Stimulated activated naive B cell treated with anti-CD40 and anti-IgM and Interleukin-4, amounts not matched to agents 10 μg/mL and 1 μg/mL and 100 μg/mL, for 72 hours (primary cell): Measurements from ENCODE around the gene HBM.
A peak's percentile ranks its signal among the peaks of the same experiment; 100 is the strongest.
"Not testable (repeated sequence)": the region's sequence is repeated elsewhere in the genome, so short reads cannot be mapped to it uniquely, and the experiment has no call there.

Experiments
- ATAC-seq, 2 donors: fragments of 150-1000 bp; cut with Tn5 transposase; replicated peaks; 2 replicates each; pipeline ENCODE4 v1.10.0; 2021; ENCODE audit warnings: moderate library complexity in 1 of 2
- DNase-seq: peaks from one replicate; pipeline ENCODE4 v3.0.0; 2021
- H3K27ac Mint-ChIP-seq: one replicate; pipeline ENCODE4 v1.8.0; 2022; ENCODE audit warnings: mild to moderate bottlenecking, mixed read lengths
- H3K27me3 Mint-ChIP-seq, 2 donors: one replicate each; pipeline ENCODE4 v1.8.0; 2022; ENCODE audit warnings: mixed read lengths in 2 of 2
- H3K36me3 Mint-ChIP-seq, 2 donors: one replicate each; pipeline ENCODE4 v1.8.0; 2022; ENCODE audit warnings: mixed read lengths in 2 of 2, mild to moderate bottlenecking in 1 of 2
- H3K4me1 Mint-ChIP-seq, 2 donors: one replicate each; pipeline ENCODE4 v1.8.0; 2022; ENCODE audit warnings: mixed read lengths in 2 of 2, mild to moderate bottlenecking in 1 of 2
- H3K4me3 Mint-ChIP-seq, 2 donors: one replicate each; pipeline ENCODE4 v1.8.0; 2022; ENCODE audit warnings: mild to moderate bottlenecking in 2 of 2, mixed read lengths in 2 of 2, moderate library complexity in 1 of 2
- H3K9me3 Mint-ChIP-seq, 2 donors: one replicate each; pipeline ENCODE4 v1.8.0; 2022; ENCODE audit warnings: mixed read lengths in 2 of 2, mild to moderate bottlenecking in 1 of 2

The HBM gene

DNA sequence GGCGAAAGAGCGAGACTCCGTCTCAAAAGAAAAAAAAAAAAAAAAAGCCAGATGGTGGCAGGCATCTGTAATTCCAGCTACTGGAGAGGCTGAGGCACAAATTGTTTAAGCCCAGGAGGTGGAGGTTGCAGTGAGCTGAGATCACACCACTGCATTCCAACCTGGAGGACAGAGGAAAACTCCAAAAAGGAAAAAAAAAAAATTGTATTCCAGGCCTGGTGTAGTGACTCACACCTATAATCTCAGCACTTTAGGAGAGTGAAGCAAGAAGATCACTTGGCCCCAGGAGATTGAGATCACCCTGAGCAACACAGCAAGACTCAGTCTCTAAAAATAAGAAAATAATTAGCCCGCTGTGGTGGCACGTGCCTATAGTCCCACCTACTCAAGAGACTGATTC lies 34.6 kb downstream of the HBM start:
- DNase-seq, result no peak
- ATAC-seq, result no peak
- H3K4me1 Mint-ChIP-seq, result no peaks in the 10 kb centered on the region
- peaks cover 20 to 32% of the 10 kb centered on the region in 2 donors for H3K36me3 Mint-ChIP-seq
- H3K4me3 Mint-ChIP-seq, result no peak overlapping the region
- no peak overlapping the region for H3K27ac Mint-ChIP-seq
- no peaks in the 10 kb centered on the region for H3K9me3 Mint-ChIP-seq
- no peaks in the 10 kb centered on the region for H3K27me3 Mint-ChIP-seq

DNA sequence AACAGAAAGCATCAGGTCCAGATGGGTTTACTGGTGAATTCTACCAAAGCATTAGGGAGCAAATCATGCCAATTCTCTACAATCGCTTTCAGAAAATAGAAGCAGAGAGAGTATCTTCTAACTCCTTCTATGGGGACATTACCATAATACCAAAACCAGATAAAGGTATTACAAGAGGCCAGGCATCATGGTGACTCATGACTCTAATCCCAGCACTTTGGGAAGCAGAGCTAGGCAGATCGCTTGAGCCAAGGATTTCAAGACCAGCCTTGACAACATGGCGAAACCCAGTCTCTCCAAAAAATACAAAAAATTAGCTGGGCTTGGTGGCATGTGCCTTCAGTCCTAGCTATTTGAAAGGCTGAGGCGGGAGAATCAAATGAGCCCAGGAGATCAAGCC lies 37.5 kb downstream of the HBM start:
- Mint-ChIP-seq H3K27me3 (no peaks in the 10 kb centered on the region), H3K4me3 (no peak overlapping the region), H3K4me1 (no peaks in the 10 kb centered on the region), H3K9me3 (no peaks in the 10 kb centered on the region), H3K36me3 (peaks cover 25 to 36% of the 10 kb centered on the region in 2 donors), H3K27ac (no peak overlapping the region)
- no peak for DNase-seq
- no peak for ATAC-seq

DNA sequence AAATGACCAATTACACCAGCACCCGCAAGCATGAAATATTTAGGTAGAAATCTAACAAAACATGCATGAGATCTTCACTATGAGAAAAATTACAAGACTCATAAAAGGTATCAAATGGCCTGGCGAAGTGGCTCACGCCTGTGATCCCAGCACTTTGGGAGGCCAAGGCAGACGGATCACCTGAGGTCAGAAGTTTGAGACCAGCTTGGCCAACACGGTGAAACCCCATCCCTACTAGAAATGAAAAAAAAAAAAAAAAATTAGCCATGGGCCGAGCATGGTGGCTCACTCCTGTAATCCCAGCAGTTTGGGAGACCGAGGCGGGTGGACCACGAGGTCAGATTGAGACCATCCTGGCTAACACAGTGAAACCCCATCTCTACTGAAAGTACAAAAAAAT lies 38.3 kb downstream of the HBM start:
- H3K27ac Mint-ChIP-seq, H3K27me3 Mint-ChIP-seq, H3K4me1 Mint-ChIP-seq, DNase-seq, ATAC-seq, H3K9me3 Mint-ChIP-seq, H3K4me3 Mint-ChIP-seq: not testable (repeated sequence)
- peaks cover 28 to 36% of the 10 kb centered on the region in 2 donors for H3K36me3 Mint-ChIP-seq

DNA sequence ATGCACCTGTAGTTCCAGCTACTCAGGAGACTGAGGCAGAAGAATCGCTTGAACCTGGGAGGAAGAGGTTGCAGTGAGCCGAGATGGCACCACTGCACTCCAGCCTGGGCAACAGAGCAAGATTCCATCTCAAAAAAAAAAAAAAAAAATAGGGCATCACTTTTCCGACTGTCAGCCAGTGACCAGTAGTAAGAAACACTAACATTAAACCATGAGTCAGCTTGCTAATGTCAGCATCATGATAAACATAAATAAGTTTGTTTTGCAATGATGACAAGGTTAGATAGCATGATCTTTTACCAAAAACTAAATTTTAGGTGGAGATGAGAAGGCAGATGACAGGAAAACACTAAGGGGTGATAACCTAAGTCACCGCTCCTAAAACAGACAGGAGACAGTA lies 43.6 kb downstream of the HBM start:
- Mint-ChIP-seq H3K4me1 (peaks cover 9 to 12% of the 10 kb centered on the region in 2 donors), H3K36me3 (peaks cover 17 to 34% of the 10 kb centered on the region in 2 donors)
- not testable (repeated sequence) for ATAC-seq, H3K27ac Mint-ChIP-seq, H3K9me3 Mint-ChIP-seq, DNase-seq, H3K27me3 Mint-ChIP-seq, H3K4me3 Mint-ChIP-seq

DNA sequence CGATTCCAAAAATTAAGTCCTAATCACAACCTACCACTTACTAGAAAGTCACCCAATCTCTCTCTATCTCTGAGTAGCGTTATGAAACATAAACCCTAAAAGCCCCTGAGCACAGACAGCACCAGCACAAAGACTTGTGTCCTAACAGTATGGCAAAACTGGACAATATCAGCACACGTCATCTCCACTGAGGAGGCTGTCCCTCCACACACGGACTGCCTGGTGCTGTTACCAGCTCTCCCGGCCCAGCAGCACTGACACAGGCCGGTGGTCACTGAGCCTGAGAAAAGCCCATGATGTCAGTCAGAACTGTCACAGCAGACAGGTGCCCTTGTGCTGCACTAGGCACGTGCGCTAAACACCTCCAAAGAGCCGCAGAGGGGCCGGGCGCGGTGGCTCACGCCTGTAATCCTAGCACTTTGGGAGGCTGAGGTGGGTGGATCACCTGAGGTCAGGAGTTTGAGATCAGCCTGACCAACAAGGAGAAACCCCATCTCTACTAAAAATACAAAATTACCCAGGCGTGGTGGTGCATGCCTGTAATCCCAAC lies 45.9 kb downstream of the HBM start:
- H3K9me3 Mint-ChIP-seq, H3K27me3 Mint-ChIP-seq, DNase-seq, ATAC-seq, H3K4me3 Mint-ChIP-seq: not testable (repeated sequence)
- Mint-ChIP-seq H3K4me1 (peaks cover 9 to 15% of the 10 kb centered on the region in 2 donors), H3K27ac (peak overlapping the region; percentile 31), H3K36me3 (peaks cover 13 to 35% of the 10 kb centered on the region in 2 donors)

DNA sequence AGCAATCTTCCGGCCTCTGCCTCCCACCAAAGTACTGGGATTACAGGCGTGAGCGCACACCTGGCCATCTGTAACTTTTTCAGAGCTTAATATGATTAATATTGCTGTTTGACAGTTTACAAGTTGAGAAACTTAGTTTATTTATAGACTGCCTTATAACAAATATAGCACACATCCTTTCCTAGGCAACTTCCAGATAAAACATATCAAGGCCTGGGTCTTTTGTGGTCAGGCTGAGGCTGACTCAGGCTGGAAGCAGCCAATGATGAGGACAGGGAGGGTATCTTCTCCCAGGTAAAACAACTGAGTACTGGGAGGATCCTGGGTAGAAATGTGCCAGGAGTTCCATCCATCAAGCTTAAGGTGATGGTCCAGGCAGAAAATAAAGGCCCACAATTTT lies 47.2 kb downstream of the HBM start:
- Mint-ChIP-seq H3K27me3 (no peaks in the 10 kb centered on the region), H3K4me3 (no peak overlapping the region), H3K27ac (no peak overlapping the region), H3K36me3 (peaks cover 18 to 38% of the 10 kb centered on the region in 2 donors), H3K4me1 (peaks cover 9 to 15% of the 10 kb centered on the region in 2 donors), H3K9me3 (no peaks in the 10 kb centered on the region)
- ATAC-seq, result no peak
- DNase-seq, result no peak
